Liver (tissue), 3 donors: ENCODE results near the gene VENTX.

Experiments used
- CTCF ChIP-seq: fragments of 150-350 bp; IDR thresholded peaks from 2 replicates; pipeline ENCODE4 v1.5.1; 2017; ENCODE audit warnings: improper control_type of control experiment, low read depth, low read length; ENCODE audit not compliant: missing input control
- RAD21 ChIP-seq, 2 donors: IDR thresholded peaks; 2 replicates each; pipeline ENCODE4 v1.6.1; 2016; ENCODE audit warnings: antibody characterized with exemption in 2 of 2, mild to moderate bottlenecking in 2 of 2
- TAF1 ChIP-seq: conservative IDR thresholded peaks from 2 replicates; pipeline ENCODE4 v1.6.1; 2016; ENCODE audit warnings: antibody characterized with exemption, mild to moderate bottlenecking
- donor health status: healthy.
- donor health status: healthy.

GRCh38 chr10:133230044-133230361, 7.7 kb upstream of the VENTX start, which contains the start of gene UTF1:
- TF ChIP-seq RAD21 (IDR thresholded peaks at IDR 0.05): no peak
- no peak for TF ChIP-seq TAF1
- no peak for TF ChIP-seq CTCF
